ENCODE measurements around the gene IL4I1. TPM values are rescaled to one million over a fixed set of nuclear protein-coding genes. Genes with fewer than 3 reads are reported as not detected.

The IL4I1 gene
- total RNA-seq, 1 experiment from 2014 or later: 0.61 TPM

DNA sequence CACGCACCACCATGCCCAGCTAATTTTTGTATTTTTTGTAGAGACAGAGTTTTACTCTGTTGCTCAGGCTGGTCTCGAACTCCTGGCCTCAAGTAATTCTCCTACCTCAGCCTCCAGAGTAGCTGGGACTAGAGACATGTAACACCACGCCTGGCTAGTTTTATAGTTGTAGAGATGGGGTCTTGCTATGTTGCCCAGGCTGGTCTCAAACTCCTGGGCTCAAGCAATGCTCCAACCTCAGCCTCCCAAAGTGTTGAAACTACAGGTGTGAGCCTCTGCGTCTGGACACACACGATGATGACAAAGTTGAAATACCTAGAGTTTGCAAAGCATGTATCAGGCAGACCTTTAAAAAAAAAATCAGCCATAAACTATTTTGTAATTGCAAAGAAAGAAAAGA, 50.3 kb downstream of the IL4I1 start:
- Histone ChIP-seq H3K79me1 (ENCODE audit: insufficient read depth, low read depth, low read length, poor library complexity, severe bottlenecking) (no peaks in the 10 kb centered on the region), H4K91ac (ENCODE audit: insufficient read length, low read depth, low read length) (no peak overlapping the region), H2BK15ac (ENCODE audit: low read depth, low read length) (no peak overlapping the region), H3K23me2 (ENCODE audit: insufficient read length, low read depth, low read length, poor library complexity, severe bottlenecking) (peaks cover 4% of the 10 kb centered on the region), H4K20me1 (ENCODE audit: control insufficient read depth, insufficient read depth, insufficient read length) (no peaks in the 10 kb centered on the region), H2BK5ac (ENCODE audit: insufficient read length, low read length) (no peak overlapping the region), H3K9me3 (ENCODE audit: control insufficient read depth, low read depth, low read length) (no peaks in the 10 kb centered on the region), H3K14ac (ENCODE audit: insufficient read depth, low read length) (no peak overlapping the region), H2BK120ac (ENCODE audit: low read depth, low read length, poor library complexity, severe bottlenecking) (no peak overlapping the region), H3K27ac (ENCODE audit: insufficient read length, low read depth, low read length) (no peak overlapping the region), H3K9ac (ENCODE audit: extremely low read depth, insufficient read length, low read length) (no peak overlapping the region), H3K4me2 (ENCODE audit: insufficient read depth, insufficient read length, low read length) (no peak overlapping the region), H3K18ac (ENCODE audit: insufficient read length, low read depth, low read length) (no peak overlapping the region), H3K79me2 (ENCODE audit: insufficient read depth, low read length) (no peaks in the 10 kb centered on the region), H4K8ac (replicated peaks; ENCODE audit: insufficient read length, low read depth, low read length) (no peak overlapping the region), H2BK20ac (ENCODE audit: low read depth, low read length, poor library complexity, severe bottlenecking) (no peak overlapping the region), H3K23ac (ENCODE audit: insufficient read length, low read depth, low read length) (no peak overlapping the region), H3K27me3 (ENCODE audit: insufficient read depth, low read length) (no peaks in the 10 kb centered on the region), H2AK5ac (ENCODE audit: insufficient read length, low read length) (no peak overlapping the region), H3T11ph (ENCODE audit: low read length) (no peak overlapping the region), H3K56ac (ENCODE audit: insufficient read length, low read depth, low read length) (no peak overlapping the region), H2AFZ (ENCODE audit: low read length) (no peak overlapping the region), H3K4ac (ENCODE audit: low read depth, low read length) (no peak overlapping the region), H2BK12ac (ENCODE audit: insufficient read length, low read depth, low read length) (no peak overlapping the region), H4K5ac (ENCODE audit: insufficient read length, low read depth, low read length) (no peak overlapping the region), H3K4me1 (ENCODE audit: insufficient read depth, low read length) (no peaks in the 10 kb centered on the region; the same call in 1 of the 2 replicates)
- H3K4me3 Mint-ChIP-seq: no peak overlapping the region
- H3K36me3 Mint-ChIP-seq (ENCODE audit: insufficient read depth in 1 of 3, low read depth in 3 of 3): peaks cover 13 to 19% (median 16%) of the 10 kb centered on the region in 3 experiments
- whole genome bisulfite sequencing (ENCODE audit: extremely low coverage, insufficient read length, low lambda C conversion rate): no CpG with 5 or more reads among the region's 5 CpGs
- H3K4me1 Mint-ChIP-seq: peaks cover 7 to 10% of the 10 kb centered on the region in 2 experiments
- no peak for DNase-seq
- no peak overlapping the region for H3K27ac Mint-ChIP-seq
- TF ChIP-seq, protein P1, sequence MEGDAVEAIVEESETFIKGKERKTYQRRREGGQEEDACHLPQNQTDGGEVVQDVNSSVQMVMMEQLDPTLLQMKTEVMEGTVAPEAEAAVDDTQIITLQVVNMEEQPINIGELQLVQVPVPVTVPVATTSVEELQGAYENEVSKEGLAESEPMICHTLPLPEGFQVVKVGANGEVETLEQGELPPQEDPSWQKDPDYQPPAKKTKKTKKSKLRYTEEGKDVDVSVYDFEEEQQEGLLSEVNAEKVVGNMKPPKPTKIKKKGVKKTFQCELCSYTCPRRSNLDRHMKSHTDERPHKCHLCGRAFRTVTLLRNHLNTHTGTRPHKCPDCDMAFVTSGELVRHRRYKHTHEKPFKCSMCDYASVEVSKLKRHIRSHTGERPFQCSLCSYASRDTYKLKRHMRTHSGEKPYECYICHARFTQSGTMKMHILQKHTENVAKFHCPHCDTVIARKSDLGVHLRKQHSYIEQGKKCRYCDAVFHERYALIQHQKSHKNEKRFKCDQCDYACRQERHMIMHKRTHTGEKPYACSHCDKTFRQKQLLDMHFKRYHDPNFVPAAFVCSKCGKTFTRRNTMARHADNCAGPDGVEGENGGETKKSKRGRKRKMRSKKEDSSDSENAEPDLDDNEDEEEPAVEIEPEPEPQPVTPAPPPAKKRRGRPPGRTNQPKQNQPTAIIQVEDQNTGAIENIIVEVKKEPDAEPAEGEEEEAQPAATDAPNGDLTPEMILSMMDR (conservative IDR thresholded peaks at IDR 0.05): no peak
- peaks cover 0 to 4% of the 10 kb centered on the region in 2 experiments; a peak in 2 of 5 replicates for H3K9me3 Mint-ChIP-seq
- H3K27me3 Mint-ChIP-seq (ENCODE audit: low read depth): no peaks in the 10 kb centered on the region; the same call in 1 of the 2 replicates

Measured in H9 (cell line).